Measurements from ENCODE around the gene COL25A1.

DNA sequence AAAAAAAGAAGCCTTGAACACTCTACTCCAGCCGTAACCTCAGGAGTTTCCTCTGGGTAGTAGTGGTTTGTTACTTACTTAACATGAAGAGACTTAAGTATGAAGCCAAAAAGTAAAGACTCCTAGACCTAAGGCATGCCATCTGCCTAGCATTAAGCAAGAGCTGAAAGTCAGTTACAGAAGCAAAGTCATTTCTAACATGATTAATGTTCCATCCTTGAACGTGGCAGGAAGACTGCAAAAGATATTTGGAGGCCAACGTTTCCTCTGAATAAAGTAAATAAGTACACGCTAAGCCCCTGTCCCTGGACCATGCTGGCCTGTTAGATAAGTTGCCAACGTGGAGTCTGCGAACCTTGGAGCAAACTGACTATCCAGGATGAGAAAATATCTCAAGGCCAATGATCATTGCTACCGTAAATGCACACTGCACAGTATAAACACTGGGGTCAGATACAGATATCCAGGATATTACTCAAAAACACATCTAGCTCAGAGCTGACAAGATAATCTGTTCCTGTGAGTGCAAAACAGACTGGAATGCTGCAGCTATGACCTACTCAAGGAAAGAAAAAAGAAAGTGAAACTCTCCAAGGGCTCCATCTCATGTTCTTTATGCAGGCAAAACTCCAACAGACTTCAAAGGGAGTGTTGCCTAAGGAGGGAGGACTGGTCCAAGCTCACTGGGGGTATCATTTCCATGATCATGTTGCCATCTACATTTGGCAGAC lies 255.8 kb downstream of the COL25A1 start:
- TF ChIP-seq, protein P1, sequence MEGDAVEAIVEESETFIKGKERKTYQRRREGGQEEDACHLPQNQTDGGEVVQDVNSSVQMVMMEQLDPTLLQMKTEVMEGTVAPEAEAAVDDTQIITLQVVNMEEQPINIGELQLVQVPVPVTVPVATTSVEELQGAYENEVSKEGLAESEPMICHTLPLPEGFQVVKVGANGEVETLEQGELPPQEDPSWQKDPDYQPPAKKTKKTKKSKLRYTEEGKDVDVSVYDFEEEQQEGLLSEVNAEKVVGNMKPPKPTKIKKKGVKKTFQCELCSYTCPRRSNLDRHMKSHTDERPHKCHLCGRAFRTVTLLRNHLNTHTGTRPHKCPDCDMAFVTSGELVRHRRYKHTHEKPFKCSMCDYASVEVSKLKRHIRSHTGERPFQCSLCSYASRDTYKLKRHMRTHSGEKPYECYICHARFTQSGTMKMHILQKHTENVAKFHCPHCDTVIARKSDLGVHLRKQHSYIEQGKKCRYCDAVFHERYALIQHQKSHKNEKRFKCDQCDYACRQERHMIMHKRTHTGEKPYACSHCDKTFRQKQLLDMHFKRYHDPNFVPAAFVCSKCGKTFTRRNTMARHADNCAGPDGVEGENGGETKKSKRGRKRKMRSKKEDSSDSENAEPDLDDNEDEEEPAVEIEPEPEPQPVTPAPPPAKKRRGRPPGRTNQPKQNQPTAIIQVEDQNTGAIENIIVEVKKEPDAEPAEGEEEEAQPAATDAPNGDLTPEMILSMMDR (IDR thresholded peaks at IDR 0.05): no peak
- TF ChIP-seq POLR2A (IDR thresholded peaks at IDR 0.05): no peak

Data from heart left ventricle (tissue), 13 donors.